Stomach (tissue), 4 donors: ENCODE measurements around the gene BPIFB3.

Source experiments
- CTCF ChIP-seq, 7 experiments: fragments of 450-650 bp in 4 of 7; fragments of 200-600 bp in 3 of 7; sonication (generic) in 3 of 7; IDR thresholded peaks; one replicate each; pipeline ENCODE4 v1.5.1; 2016 to 2019; ENCODE audit warnings: antibody characterized with exemption in 7 of 7, control low read depth in 2 of 7, mild to moderate bottlenecking in 1 of 7
- POLR2A ChIP-seq, 4 donors: fragments of 450-650 bp; IDR thresholded peaks; one replicate each; pipeline ENCODE4 v1.6.1; 2016; ENCODE audit warnings: antibody characterized with exemption in 4 of 4, control low read depth in 2 of 4, mild to moderate bottlenecking in 1 of 4, moderate library complexity in 1 of 4
- POLR2AphosphoS5 ChIP-seq, 3 donors: sonication (generic); formaldehyde crosslinking; IDR thresholded peaks; one replicate each; pipeline ENCODE4 v1.6.1; 2016; ENCODE audit warnings: antibody characterized with exemption in 3 of 3

- no peak for TF ChIP-seq CTCF (IDR thresholded peaks at IDR 0.05)
- TF ChIP-seq POLR2A (IDR thresholded peaks at IDR 0.05): no peak
- no peak for TF ChIP-seq POLR2AphosphoS5 (IDR thresholded peaks at IDR 0.05)
Measured at GRCh38 chr20:33032555-33032954, 21.1 kb upstream of the BPIFB3 start.
